HFF-Myc (cell line): ENCODE data around the gene TNS2.

ENCODE experiments used
- DNase-seq: peaks from one replicate; pipeline ENCODE4 v3.0.0-alpha.2; 2011; ENCODE audit warnings: low read depth; ENCODE audit errors: extremely low read depth
- H3K4me3 ChIP-seq: replicated peaks from 2 replicates; pipeline ENCODE4 v1.5.1; 2011; ENCODE audit warnings: low read depth, mild to moderate bottlenecking, control low read depth, low read length
- TF ChIP-seq, protein P1 (sequence below): IDR thresholded peaks from 2 replicates; pipeline ENCODE4 v1.5.1; 2012; ENCODE audit warnings: mild to moderate bottlenecking, low read depth, low read length, control low read depth; ENCODE audit errors: missing control alignments

Gene TNS2

GRCh38 chr12:53054112-53054878 lies 4.4 kb downstream of the TNS2 start:
- TF ChIP-seq, protein P1, sequence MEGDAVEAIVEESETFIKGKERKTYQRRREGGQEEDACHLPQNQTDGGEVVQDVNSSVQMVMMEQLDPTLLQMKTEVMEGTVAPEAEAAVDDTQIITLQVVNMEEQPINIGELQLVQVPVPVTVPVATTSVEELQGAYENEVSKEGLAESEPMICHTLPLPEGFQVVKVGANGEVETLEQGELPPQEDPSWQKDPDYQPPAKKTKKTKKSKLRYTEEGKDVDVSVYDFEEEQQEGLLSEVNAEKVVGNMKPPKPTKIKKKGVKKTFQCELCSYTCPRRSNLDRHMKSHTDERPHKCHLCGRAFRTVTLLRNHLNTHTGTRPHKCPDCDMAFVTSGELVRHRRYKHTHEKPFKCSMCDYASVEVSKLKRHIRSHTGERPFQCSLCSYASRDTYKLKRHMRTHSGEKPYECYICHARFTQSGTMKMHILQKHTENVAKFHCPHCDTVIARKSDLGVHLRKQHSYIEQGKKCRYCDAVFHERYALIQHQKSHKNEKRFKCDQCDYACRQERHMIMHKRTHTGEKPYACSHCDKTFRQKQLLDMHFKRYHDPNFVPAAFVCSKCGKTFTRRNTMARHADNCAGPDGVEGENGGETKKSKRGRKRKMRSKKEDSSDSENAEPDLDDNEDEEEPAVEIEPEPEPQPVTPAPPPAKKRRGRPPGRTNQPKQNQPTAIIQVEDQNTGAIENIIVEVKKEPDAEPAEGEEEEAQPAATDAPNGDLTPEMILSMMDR: no peak
- DNase-seq: no peak
- peak overlapping the region; percentile 56 for H3K4me3 ChIP-seq

DNA sequence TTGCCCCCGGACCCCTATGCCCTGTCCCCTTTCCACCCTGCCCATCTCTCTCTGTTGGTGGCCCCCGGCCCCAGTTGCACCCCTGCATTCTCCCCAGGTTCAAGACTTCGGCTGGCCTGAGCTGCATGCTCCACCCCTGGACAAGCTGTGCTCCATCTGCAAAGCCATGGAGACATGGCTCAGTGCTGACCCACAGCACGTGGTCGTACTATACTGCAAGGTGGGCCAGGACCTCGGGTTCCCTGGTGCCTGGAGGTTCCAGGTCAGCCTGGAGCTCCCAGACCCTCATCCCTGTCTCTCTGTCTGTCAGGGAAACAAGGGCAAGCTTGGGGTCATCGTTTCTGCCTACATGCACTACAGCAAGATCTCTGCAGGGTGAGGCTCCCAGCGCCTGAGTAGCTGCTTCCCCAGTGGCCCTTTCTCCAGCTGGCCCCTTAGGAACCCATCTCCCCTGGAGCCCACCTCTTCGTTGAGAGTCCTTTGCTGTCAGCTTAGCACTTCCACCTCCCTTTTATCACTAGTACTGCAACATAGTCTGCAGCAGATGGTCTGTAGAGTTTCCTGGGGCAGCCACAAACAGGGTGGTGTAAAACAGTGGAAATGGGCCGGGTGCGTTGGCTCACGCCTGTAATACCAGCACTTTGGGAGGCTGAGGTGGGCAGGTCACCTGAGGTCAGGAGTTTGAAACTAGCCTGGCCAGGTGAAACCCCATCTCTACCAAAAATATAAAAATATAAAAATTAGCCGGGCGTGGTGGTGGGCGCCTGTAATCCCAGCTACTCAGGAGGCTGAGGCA lies 5.8 kb downstream of the TNS2 start:
- H3K4me3 ChIP-seq: no peak overlapping the region
- TF ChIP-seq, protein P1: no peak
- DNase-seq: no peak

DNA sequence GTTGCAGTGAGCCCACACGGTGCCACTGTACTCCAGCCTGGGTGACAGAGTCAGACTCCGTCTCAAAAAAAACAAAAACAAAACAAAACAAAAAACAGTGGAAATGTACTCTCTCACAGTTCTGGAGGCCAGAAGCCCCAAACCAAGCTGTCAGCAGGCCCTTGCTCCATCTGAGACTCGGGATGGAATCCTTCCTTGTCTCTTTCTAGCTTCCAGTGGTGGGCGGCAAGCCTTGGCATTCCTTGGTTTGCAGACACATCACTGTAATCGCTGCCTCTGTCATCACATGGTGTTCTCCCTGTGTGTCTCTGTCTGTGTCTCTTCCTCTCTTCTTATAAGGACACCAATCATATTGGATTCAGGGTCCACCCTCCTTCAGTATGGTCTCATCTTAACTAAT lies 6.4 kb downstream of the TNS2 start:
- TF ChIP-seq, protein P1: no peak
- H3K4me3 ChIP-seq: no peak overlapping the region

DNA sequence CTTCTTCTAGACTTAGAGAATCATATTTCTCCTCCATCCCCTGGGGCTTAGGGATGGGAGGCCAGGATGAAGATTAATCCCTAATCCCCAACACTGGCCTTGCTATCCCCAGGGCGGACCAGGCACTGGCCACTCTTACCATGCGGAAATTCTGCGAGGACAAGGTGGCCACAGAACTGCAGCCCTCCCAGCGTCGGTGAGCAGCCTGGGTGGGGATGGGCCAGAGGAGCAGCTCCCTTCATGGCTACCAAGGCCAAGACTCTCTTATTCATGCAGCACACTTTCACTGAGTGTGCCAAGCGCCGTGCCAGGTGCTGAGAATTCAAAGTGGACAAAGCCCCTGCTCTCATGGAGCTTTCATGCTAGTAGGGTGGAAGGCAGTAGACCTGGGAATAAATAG lies 7.0 kb downstream of the TNS2 start:
- H3K4me3 ChIP-seq: no peak overlapping the region
- no peak for DNase-seq
- TF ChIP-seq, protein P1: no peak

More for the DNA sequence above, 6.4 kb downstream of the TNS2 start:
- no peak for DNase-seq

- no peak overlapping the region for H3K4me3 ChIP-seq
- no peak for DNase-seq
- TF ChIP-seq, protein P1: no peak
These were observed 8.1 kb downstream of the TNS2 start for GRCh38 chr12:53057816-53058500.

GRCh38 chr12:53058674-53059433 lies 9.0 kb downstream of the TNS2 start:
- no peak for DNase-seq
- no peak overlapping the region for H3K4me3 ChIP-seq

More at GRCh38 chr12:53058674-53059433, 9.0 kb downstream of the TNS2 start:
- TF ChIP-seq, protein P1: no peak
